ENCODE measurements around the gene FLT1.

Gene FLT1

GRCh38 chr13:28449826-28450773, 44.8 kb downstream of the FLT1 start (continued):
- TF ChIP-seq GLIS2 (tag by site-specific recombination; IDR thresholded peaks at IDR 0.05) (no peak), KLF8 (tag by site-specific recombination; IDR thresholded peaks at IDR 0.05) (0 out of 2 replicates have a peak, but pooled peaks have one; percentile 25)
- TF ChIP-seq, protein P1, sequence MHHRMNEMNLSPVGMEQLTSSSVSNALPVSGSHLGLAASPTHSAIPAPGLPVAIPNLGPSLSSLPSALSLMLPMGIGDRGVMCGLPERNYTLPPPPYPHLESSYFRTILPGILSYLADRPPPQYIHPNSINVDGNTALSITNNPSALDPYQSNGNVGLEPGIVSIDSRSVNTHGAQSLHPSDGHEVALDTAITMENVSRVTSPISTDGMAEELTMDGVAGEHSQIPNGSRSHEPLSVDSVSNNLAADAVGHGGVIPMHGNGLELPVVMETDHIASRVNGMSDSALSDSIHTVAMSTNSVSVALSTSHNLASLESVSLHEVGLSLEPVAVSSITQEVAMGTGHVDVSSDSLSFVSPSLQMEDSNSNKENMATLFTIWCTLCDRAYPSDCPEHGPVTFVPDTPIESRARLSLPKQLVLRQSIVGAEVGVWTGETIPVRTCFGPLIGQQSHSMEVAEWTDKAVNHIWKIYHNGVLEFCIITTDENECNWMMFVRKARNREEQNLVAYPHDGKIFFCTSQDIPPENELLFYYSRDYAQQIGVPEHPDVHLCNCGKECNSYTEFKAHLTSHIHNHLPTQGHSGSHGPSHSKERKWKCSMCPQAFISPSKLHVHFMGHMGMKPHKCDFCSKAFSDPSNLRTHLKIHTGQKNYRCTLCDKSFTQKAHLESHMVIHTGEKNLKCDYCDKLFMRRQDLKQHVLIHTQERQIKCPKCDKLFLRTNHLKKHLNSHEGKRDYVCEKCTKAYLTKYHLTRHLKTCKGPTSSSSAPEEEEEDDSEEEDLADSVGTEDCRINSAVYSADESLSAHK (tag by site-specific recombination; IDR thresholded peaks at IDR 0.05), result peak; percentile 99
- TF ChIP-seq, protein P2, sequence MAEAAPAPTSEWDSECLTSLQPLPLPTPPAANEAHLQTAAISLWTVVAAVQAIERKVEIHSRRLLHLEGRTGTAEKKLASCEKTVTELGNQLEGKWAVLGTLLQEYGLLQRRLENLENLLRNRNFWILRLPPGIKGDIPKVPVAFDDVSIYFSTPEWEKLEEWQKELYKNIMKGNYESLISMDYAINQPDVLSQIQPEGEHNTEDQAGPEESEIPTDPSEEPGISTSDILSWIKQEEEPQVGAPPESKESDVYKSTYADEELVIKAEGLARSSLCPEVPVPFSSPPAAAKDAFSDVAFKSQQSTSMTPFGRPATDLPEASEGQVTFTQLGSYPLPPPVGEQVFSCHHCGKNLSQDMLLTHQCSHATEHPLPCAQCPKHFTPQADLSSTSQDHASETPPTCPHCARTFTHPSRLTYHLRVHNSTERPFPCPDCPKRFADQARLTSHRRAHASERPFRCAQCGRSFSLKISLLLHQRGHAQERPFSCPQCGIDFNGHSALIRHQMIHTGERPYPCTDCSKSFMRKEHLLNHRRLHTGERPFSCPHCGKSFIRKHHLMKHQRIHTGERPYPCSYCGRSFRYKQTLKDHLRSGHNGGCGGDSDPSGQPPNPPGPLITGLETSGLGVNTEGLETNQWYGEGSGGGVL (tag by site-specific recombination; IDR thresholded peaks at IDR 0.05), result peak; percentile 65
- TF ChIP-seq, protein P3, sequence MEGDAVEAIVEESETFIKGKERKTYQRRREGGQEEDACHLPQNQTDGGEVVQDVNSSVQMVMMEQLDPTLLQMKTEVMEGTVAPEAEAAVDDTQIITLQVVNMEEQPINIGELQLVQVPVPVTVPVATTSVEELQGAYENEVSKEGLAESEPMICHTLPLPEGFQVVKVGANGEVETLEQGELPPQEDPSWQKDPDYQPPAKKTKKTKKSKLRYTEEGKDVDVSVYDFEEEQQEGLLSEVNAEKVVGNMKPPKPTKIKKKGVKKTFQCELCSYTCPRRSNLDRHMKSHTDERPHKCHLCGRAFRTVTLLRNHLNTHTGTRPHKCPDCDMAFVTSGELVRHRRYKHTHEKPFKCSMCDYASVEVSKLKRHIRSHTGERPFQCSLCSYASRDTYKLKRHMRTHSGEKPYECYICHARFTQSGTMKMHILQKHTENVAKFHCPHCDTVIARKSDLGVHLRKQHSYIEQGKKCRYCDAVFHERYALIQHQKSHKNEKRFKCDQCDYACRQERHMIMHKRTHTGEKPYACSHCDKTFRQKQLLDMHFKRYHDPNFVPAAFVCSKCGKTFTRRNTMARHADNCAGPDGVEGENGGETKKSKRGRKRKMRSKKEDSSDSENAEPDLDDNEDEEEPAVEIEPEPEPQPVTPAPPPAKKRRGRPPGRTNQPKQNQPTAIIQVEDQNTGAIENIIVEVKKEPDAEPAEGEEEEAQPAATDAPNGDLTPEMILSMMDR (tag by site-specific recombination; IDR thresholded peaks at IDR 0.05), result no peak

DNA sequence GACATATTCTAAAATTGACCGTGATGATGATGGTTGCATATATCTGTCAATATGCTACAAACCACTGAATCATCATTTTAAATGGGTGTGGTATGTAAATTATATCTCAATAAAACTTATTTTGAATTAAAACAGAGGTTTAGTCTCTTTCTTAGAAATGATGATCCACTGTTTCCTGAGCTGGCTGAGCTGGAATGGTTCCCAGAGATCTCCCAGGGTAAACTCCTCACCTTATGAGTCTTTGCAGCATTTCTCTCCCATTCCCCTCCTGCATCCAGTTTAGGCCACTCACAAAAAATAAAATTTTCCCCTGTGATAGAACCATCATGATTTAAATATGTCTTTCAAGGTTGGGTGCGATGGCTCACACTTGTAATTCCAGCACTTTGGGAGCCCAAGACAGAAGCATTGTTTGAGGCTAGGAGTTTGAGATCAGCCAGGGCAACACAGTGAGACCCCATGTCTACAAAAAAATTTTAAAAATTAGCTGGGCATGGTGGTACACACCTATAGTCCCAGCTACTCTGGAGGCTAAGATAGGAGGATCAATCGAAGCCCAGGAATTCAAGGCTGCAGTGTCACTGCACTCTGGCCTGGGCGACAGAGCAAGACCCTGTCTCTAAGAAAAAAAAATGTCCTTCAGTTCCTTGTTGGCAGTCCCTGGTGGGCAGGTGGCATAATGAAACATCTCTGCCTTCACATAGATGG, 46.1 kb downstream of the FLT1 start:
- Histone ChIP-seq H3K27ac (ENCODE audit: extremely low read depth, low read depth, low read length) (no peak overlapping the region), H3K4me3 (ENCODE audit: low read depth, low read length) (no peak overlapping the region), H3K36me3 (ENCODE audit: control insufficient read depth in 2 of 2, insufficient read depth in 1 of 2, low read length in 2 of 2) (peaks cover 0 to 15% of the 10 kb centered on the region in 2 experiments; a peak in 2 of 3 replicates), H3K4me1 (ENCODE audit: control insufficient read depth, insufficient read depth, low read length) (peaks cover 12% of the 10 kb centered on the region), H3K9me3 (ENCODE audit: control insufficient read depth, insufficient read depth, low read depth, low read length) (no peaks in the 10 kb centered on the region)
- ChIA-PET POLR2A (no interaction called here), CTCF (no interaction called here)
- TF ChIP-seq ZNF121 (tag by site-specific recombination; IDR thresholded peaks at IDR 0.05) (peak; percentile 64; the same call in 1 of the 2 replicates), ZSCAN30 (tag by site-specific recombination; IDR thresholded peaks at IDR 0.05) (no peak)

DNA sequence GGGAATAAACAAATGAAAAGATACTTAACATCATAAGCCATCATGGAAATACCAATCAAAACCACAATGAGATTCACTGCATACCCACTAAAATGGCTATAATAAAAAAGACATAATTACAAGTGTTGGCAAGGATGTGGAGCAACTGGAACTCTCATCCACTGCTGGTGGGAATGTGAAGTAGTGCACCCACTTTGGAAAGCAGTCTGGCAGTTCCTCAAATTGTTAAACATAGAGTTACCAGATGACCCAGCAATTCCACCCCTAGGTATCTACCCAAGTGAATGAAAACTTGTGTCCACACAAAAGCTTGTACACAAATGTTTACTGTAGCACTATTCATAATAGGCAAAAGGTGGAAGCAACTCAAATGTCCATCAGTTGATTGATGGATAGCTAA, 46.9 kb downstream of the FLT1 start:
- CTCF ChIA-PET, result no interaction called here
- H3K9me3 ChIP-seq (ENCODE audit: control insufficient read depth, insufficient read depth, low read depth, low read length), result no peaks in the 10 kb centered on the region
- H3K4me1 ChIP-seq (ENCODE audit: control insufficient read depth, insufficient read depth, low read length), result peaks cover 12% of the 10 kb centered on the region
- no peak overlapping the region for H3K4me3 ChIP-seq (ENCODE audit: low read depth, low read length)
- POLR2A ChIA-PET, result no interaction called here
- peaks cover 0 to 9% of the 10 kb centered on the region in 2 experiments; a peak in 2 of 3 replicates for H3K36me3 ChIP-seq (ENCODE audit: control insufficient read depth in 2 of 2, insufficient read depth in 1 of 2, low read length in 2 of 2)
- no peak overlapping the region for H3K27ac ChIP-seq (ENCODE audit: extremely low read depth, low read depth, low read length)
- TF ChIP-seq ZNF488 (tag by site-specific recombination; IDR thresholded peaks at IDR 0.05) (no peak), ZNF529 (tag by site-specific recombination; IDR thresholded peaks at IDR 0.05; ENCODE audit: insufficient replicate concordance) (peak; percentile 9), ZBTB20 (tag by site-specific recombination; IDR thresholded peaks at IDR 0.05) (no peak), ZNF449 (tag by site-specific recombination; IDR thresholded peaks at IDR 0.05) (no peak), ZNF311 (tag by site-specific recombination; IDR thresholded peaks at IDR 0.05; ENCODE audit: borderline replicate concordance) (no peak), ZNF416 (tag by site-specific recombination; IDR thresholded peaks at IDR 0.05) (no peak), ZNF626 (tag by site-specific recombination; IDR thresholded peaks at IDR 0.05) (0 out of 2 replicates have a peak, but pooled peaks have one; percentile 19), ZNF138 (tag by site-specific recombination; IDR thresholded peaks at IDR 0.05; ENCODE audit: borderline replicate concordance) (no peak), SETDB1 (IDR thresholded peaks at IDR 0.05; ENCODE audit: insufficient read length, low read length) (peak; percentile 70), ELK4 (IDR thresholded peaks at IDR 0.05; ENCODE audit: borderline replicate concordance, low read depth, low read length) (no peak)
- TF ChIP-seq, protein P2 (tag by site-specific recombination; IDR thresholded peaks at IDR 0.05), result no peak
